Stimulated activated CD8-positive, alpha-beta memory T cell treated with anti-CD3 and anti-CD28 coated beads, Interleukin-7, amount 100 ng/mL, for 48 hours (primary cell): ENCODE measurements around the gene CAV3.
"Not testable (repeated sequence)": the region's sequence is repeated elsewhere in the genome, so short reads cannot be mapped to it uniquely, and the experiment has no call there.

Experiments used
- DNase-seq, 2 donors: peaks; one replicate each; pipeline ENCODE4 v3.0.0-alpha.2; 2020; ENCODE audit warnings: low read depth in 1 of 2; ENCODE audit errors: extremely low read depth in 1 of 2

Gene CAV3

GRCh38 chr3:8733332-8734094 is at the start of gene CAV3:
Gene CAV3 (plus strand): TSS chr3:8733802. CDS start chr3:8733877, 75 bp downstream.
- DNase-seq = no peak

- not testable (repeated sequence) for DNase-seq
These were observed 48.6 kb upstream of the CAV3 start for GRCh38 chr3:8684992-8685391.

GRCh38 chr3:8691295-8691694 is 42.3 kb upstream of the CAV3 start:
- not testable (repeated sequence) for DNase-seq

- DNase-seq = no peak
These were observed 31.0 kb upstream of the CAV3 start for GRCh38 chr3:8702560-8702959.

- no peak for DNase-seq
These were observed 28.0 kb upstream of the CAV3 start for GRCh38 chr3:8705575-8705974.

GRCh38 chr3:8709287-8709686 is 24.3 kb upstream of the CAV3 start:
- DNase-seq = no peak

GRCh38 chr3:8709801-8710507 is 23.6 kb upstream of the CAV3 start:
- DNase-seq = no peak

- DNase-seq = no peak
These were observed 21.3 kb upstream of the CAV3 start for GRCh38 chr3:8712045-8712907.

GRCh38 chr3:8712908-8713255 is 20.7 kb upstream of the CAV3 start:
- DNase-seq = no peak

- DNase-seq = no peak
These were observed 19.5 kb upstream of the CAV3 start for GRCh38 chr3:8713901-8714759.

- DNase-seq = not testable (repeated sequence)
These were observed 17.8 kb upstream of the CAV3 start for GRCh38 chr3:8715757-8716156.

- DNase-seq = no peak
These were observed 10.8 kb upstream of the CAV3 start for GRCh38 chr3:8722808-8723207.

GRCh38 chr3:8723612-8724011 is 10.0 kb upstream of the CAV3 start:
- DNase-seq = no peak

- DNase-seq = no peak
These were observed 9.4 kb upstream of the CAV3 start for GRCh38 chr3:8724108-8724752.

GRCh38 chr3:8727605-8728512 is 5.7 kb upstream of the CAV3 start:
- no peak for DNase-seq

- no peak for DNase-seq
These were observed 4.1 kb upstream of the CAV3 start for GRCh38 chr3:8729479-8729878.

- DNase-seq = no peak
These were observed 2.9 kb upstream of the CAV3 start for GRCh38 chr3:8730656-8731055.

- no peak for DNase-seq
These were observed 1.2 kb upstream of the CAV3 start for GRCh38 chr3:8732413-8732812.
